K562 (cell line): Measurements from ENCODE around the gene KCNJ12.

Experiments
- MLX ChIP-seq, 2 experiments: fragments of 450-650 bp in 1 of 2; sonication (generic) in 1 of 2; formaldehyde crosslinking; conservative IDR thresholded peaks; 2 replicates each; pipeline versions ENCODE4 v1.4.0 to v1.8.1; 2020 to 2022; ENCODE audit warnings: mild to moderate bottlenecking in 1 of 2, missing genetic modification reagents in 1 of 2
- NR2C2 ChIP-seq, 2 experiments: fragments of 200-800 bp in 1 of 2; sonication (Bioruptor generic) in 1 of 2; sonication (generic) in 1 of 2; formaldehyde crosslinking in 1 of 2; IDR thresholded peaks; 2 replicates each; pipeline versions ENCODE4 v1.6.1 to v1.8.0; 2016 to 2022; ENCODE audit warnings: mild to moderate bottlenecking in 1 of 2, missing compliant biosample characterization in 1 of 2, missing genetic modification characterization in 1 of 2, missing genetic modification reagents in 1 of 2
- TCFL5 ChIP-seq: fragments of 250-450 bp; sonication (Bioruptor Pico); conservative IDR thresholded peaks from 2 replicates; pipeline ENCODE4 v1.6.1; 2021; ENCODE audit warnings: mild to moderate bottlenecking, moderate library complexity, matching md5 sums
- YY1 ChIP-seq, 3 experiments: IDR thresholded peaks; 2 replicates each; pipeline ENCODE4 v1.6.1; 2011; ENCODE audit warnings: low read length in 2 of 3, mild to moderate bottlenecking in 2 of 3, moderate library complexity in 2 of 3, borderline replicate concordance in 1 of 3, control low read depth in 1 of 3, low read depth in 1 of 3; ENCODE audit not compliant: insufficient read depth in 3 of 3, insufficient replicate concordance in 2 of 3, control insufficient read depth in 1 of 3, insufficient read length in 1 of 3; ENCODE audit errors: extremely low read depth in 1 of 3

DNA sequence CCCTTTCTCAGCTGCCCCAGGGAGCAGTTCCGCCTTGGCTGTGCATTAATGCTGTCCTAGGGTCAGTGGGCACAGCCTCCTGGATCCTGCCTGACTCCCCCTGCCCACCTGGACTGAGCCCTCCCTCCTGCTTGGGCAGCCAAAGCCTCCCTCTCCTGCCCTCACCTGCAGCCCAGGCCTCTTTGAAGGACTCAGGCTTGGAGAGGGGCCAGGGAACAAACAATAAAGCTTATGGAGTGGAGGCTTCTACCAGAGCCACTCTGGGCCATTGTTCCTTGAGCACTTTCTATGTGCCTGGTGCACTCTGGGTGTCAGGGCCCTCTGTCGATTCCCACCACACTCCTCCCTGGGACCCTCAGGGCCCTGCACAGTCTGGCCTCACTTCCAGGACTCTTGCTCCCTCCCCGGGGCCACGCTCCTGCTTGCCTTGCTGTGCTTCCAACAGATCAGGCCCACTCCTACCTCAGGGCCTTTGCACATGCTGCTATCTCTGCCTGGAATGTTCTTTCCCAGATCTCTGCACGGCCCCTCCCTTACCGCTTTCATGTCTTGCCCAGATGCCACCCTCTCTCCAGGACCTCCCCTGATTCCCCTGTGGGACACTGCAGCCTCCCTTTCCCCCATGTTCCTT, 5.0 kb downstream of the KCNJ12 start:
- TF ChIP-seq YY1 (IDR thresholded peaks at IDR 0.05; ENCODE audit: borderline replicate concordance in 1 of 3, control insufficient read depth in 1 of 3, extremely low read depth in 1 of 3, insufficient read depth in 3 of 3, insufficient read length in 1 of 3, insufficient replicate concordance in 2 of 3, low read depth in 1 of 3, low read length in 2 of 3), result no peak
- TF ChIP-seq NR2C2 (CRISPR knock-in tag; IDR thresholded peaks at IDR 0.05), result no peak
- TF ChIP-seq NR2C2 (tag; IDR thresholded peaks at IDR 0.05), result no peak
- no peak for TF ChIP-seq TCFL5 (CRISPR knock-in tag)
- TF ChIP-seq MLX (CRISPR knock-in tag; conservative IDR thresholded peaks at IDR 0.05), result no peak
